ENCODE measurements around the gene ITPK1. TPM values are rescaled to one million over a fixed set of nuclear protein-coding genes. Genes with fewer than 3 reads are reported as not detected.
A peak's percentile ranks its signal among the peaks of the same experiment; 100 is the strongest.

Gene ITPK1
- total RNA-seq, 1 experiment from 2014 or later, result 133 TPM

- intact Hi-C loops (cut with micrococcal nuclease), result no loop called here
- CTCF ChIA-PET, result no interaction called here
- no peak for TF ChIP-seq CTCF (IDR thresholded peaks at IDR 0.05; ENCODE audit: unreplicated experiment)
Observed at GRCh38 chr14:92976268-92976667, 139.5 kb downstream of the ITPK1 start.

GRCh38 chr14:92974541-92975345, 141.0 kb downstream of the ITPK1 start:
- CTCF ChIA-PET, result interaction anchor here (0.7 to 1.2 kb wide), 4 partner anchors 13 to 164 kb away, joined by 3 to 4 read pairs (median 3); partner anchors contain the start of gene ITPK1
- H3K27ac Mint-ChIP-seq (ENCODE audit: low read depth, unreplicated experiment), result no peak overlapping the region
- intact Hi-C loops (cut with micrococcal nuclease), result loop anchor here (5.0 kb wide), 1 partner anchor 68 kb away; no protein-coding TSS in a partner anchor

More at GRCh38 chr14:92976268-92976667, 139.5 kb downstream of the ITPK1 start:
- no TSS peak for BruUV-seq (replicated peaks)
- Mint-ChIP-seq H3K27ac (ENCODE audit: low read depth, unreplicated experiment) (no peak overlapping the region), H3K4me1 (ENCODE audit: insufficient read depth, unreplicated experiment) (peaks cover 19% of the 10 kb centered on the region), H3K27me3 (ENCODE audit: insufficient read depth, unreplicated experiment) (no peaks in the 10 kb centered on the region), H3K4me3 (ENCODE audit: unreplicated experiment) (no peak overlapping the region), H3K36me3 (ENCODE audit: insufficient read depth, unreplicated experiment) (peaks cover 44% of the 10 kb centered on the region), H3K9me3 (ENCODE audit: unreplicated experiment) (peaks cover 18% of the 10 kb centered on the region)
- DNase-seq (ENCODE audit: unreplicated experiment), result no peak
- POLR2A ChIA-PET, result interaction anchor here (0.7 kb wide), 1 partner anchor 1540 kb away, joined by 4 read pairs; no protein-coding TSS in a partner anchor

GRCh38 chr14:92973798-92974372, 141.8 kb downstream of the ITPK1 start:
- DNase-seq (ENCODE audit: unreplicated experiment), result peak; percentile 27
- H3K36me3 Mint-ChIP-seq (ENCODE audit: insufficient read depth, unreplicated experiment), result peaks cover 29% of the 10 kb centered on the region
- BruUV-seq (replicated peaks), result no TSS peak
- no peak for TF ChIP-seq CTCF (IDR thresholded peaks at IDR 0.05; ENCODE audit: unreplicated experiment)
- H3K9me3 Mint-ChIP-seq (ENCODE audit: unreplicated experiment), result peaks cover 8% of the 10 kb centered on the region
- peak overlapping the region; percentile 92 for H3K27ac Mint-ChIP-seq (ENCODE audit: low read depth, unreplicated experiment)
- intact Hi-C loops (cut with micrococcal nuclease), result loop anchor here (1.0 to 5.0 kb wide), 4 partner anchors 68 to 165 kb away; no protein-coding TSS in a partner anchor
- H3K4me1 Mint-ChIP-seq (ENCODE audit: insufficient read depth, unreplicated experiment), result peaks cover 19% of the 10 kb centered on the region
- ChIA-PET CTCF (interaction anchor here (0.6 to 2.2 kb wide), 7 partner anchors 12 to 164 kb away, joined by 3 to 8 read pairs (median 3); no protein-coding TSS in a partner anchor), POLR2A (no interaction called here)
- no peaks in the 10 kb centered on the region for H3K27me3 Mint-ChIP-seq (ENCODE audit: insufficient read depth, unreplicated experiment)
- H3K4me3 Mint-ChIP-seq (ENCODE audit: unreplicated experiment), result no peak overlapping the region

More at GRCh38 chr14:92974541-92975345, 141.0 kb downstream of the ITPK1 start:
- no peaks in the 10 kb centered on the region for H3K27me3 Mint-ChIP-seq (ENCODE audit: insufficient read depth, unreplicated experiment)
- BruUV-seq (replicated peaks), result no TSS peak
- H3K36me3 Mint-ChIP-seq (ENCODE audit: insufficient read depth, unreplicated experiment), result peaks cover 37% of the 10 kb centered on the region
- POLR2A ChIA-PET, result interaction anchor here (0.8 kb wide), 1 partner anchor 112 kb away, joined by 4 read pairs; no protein-coding TSS in a partner anchor
- no peak for DNase-seq (ENCODE audit: unreplicated experiment)
- no peak for TF ChIP-seq CTCF (IDR thresholded peaks at IDR 0.05; ENCODE audit: unreplicated experiment)
- H3K4me3 Mint-ChIP-seq (ENCODE audit: unreplicated experiment), result no peak overlapping the region
- H3K4me1 Mint-ChIP-seq (ENCODE audit: insufficient read depth, unreplicated experiment), result peaks cover 19% of the 10 kb centered on the region
- H3K9me3 Mint-ChIP-seq (ENCODE audit: unreplicated experiment), result peaks cover 17% of the 10 kb centered on the region

GRCh38 chr14:92973261-92973797, 142.4 kb downstream of the ITPK1 start:
- POLR2A ChIA-PET, result no interaction called here
- peaks cover 8% of the 10 kb centered on the region for H3K9me3 Mint-ChIP-seq (ENCODE audit: unreplicated experiment)
- peaks cover 29% of the 10 kb centered on the region for H3K36me3 Mint-ChIP-seq (ENCODE audit: insufficient read depth, unreplicated experiment)
- H3K27ac Mint-ChIP-seq (ENCODE audit: low read depth, unreplicated experiment), result peak overlapping the region; percentile 92
- DNase-seq (ENCODE audit: unreplicated experiment), result peak; percentile 81
- H3K4me1 Mint-ChIP-seq (ENCODE audit: insufficient read depth, unreplicated experiment), result peaks cover 19% of the 10 kb centered on the region
- no peaks in the 10 kb centered on the region for H3K27me3 Mint-ChIP-seq (ENCODE audit: insufficient read depth, unreplicated experiment)
- intact Hi-C loops (cut with micrococcal nuclease), result loop anchor here (1.0 to 5.0 kb wide), 4 partner anchors 69 to 166 kb away; no protein-coding TSS in a partner anchor
- peak; percentile 84 for TF ChIP-seq CTCF (IDR thresholded peaks at IDR 0.05; ENCODE audit: unreplicated experiment)
- CTCF ChIA-PET, result interaction anchor here (0.6 to 2.2 kb wide), 10 partner anchors 10 to 162 kb away, joined by 3 to 8 read pairs (median 3); no protein-coding TSS in a partner anchor
- no TSS peak for BruUV-seq (replicated peaks)
- no peak overlapping the region for H3K4me3 Mint-ChIP-seq (ENCODE audit: unreplicated experiment)

All from MCF 10A (cell line).